LNCAP (cell line): ENCODE results near the gene CHMP4B.

ENCODE experiments used
- CTCF ChIP-seq: fragments of 450-650 bp; IDR thresholded peaks from 2 replicates; pipeline ENCODE4 v1.5.1; 2017; ENCODE audit warnings: mild to moderate bottlenecking

CHMP4B gene

GRCh38 chr20:33828967-33829560 is 17.9 kb downstream of the CHMP4B start:
- TF ChIP-seq CTCF = no peak

- TF ChIP-seq CTCF = no peak
Observed at GRCh38 chr20:33829636-33830035, 18.5 kb downstream of the CHMP4B start.

- no peak for TF ChIP-seq CTCF
Observed at GRCh38 chr20:33830371-33830770, 19.2 kb downstream of the CHMP4B start.

GRCh38 chr20:33832103-33832804 is 21.1 kb downstream of the CHMP4B start:
- TF ChIP-seq CTCF = no peak

- no peak for TF ChIP-seq CTCF
Observed at GRCh38 chr20:33833333-33833732, 22.2 kb downstream of the CHMP4B start.

GRCh38 chr20:33835615-33836172 is 24.5 kb downstream of the CHMP4B start:
- no peak for TF ChIP-seq CTCF

- TF ChIP-seq CTCF = no peak
Observed at GRCh38 chr20:33836277-33836676, 25.1 kb downstream of the CHMP4B start.
